ENCODE results near the gene ARHGAP22.

ARHGAP22 gene

DNA sequence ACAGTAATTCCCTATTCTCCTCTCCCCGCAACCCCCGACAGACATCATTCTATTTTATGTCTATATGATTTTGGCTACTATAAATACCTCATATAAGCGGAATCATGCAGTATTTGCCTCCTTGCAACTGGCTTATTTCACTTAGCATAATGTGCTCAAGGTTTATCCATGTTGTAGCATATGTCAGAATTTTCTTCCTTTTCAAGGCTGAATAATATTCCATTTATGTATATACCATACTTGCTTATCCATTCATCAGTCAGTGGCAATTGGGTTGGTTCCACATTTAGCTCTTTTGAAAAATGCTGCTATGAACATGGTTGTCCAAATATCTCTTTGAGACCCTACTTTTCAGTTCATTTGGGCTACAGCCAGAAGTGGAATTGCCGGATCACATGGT is 191.9 kb downstream of the ARHGAP22 start:
- no peak for DNase-seq

DNA sequence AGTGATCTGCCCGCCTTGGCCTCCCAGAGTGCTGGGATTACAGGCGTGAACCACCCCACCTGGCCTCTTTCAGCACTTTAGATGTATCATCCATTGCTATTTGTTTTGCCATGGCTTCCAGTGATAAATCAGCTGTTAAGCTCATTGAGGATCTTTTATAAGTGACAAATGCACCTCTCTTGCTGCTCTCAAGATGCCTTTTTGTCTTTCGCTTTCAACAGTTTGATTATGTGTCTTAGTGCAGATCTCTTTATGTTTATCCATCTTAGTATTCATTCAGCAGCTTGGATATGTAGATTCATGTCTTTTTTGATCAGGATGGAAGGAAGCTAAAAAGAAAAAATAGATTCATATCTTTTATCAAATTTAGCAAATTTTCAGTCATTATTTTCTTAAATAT is 192.8 kb downstream of the ARHGAP22 start:
- DNase-seq, result no peak

GRCh38 chr10:48411510-48411909 is 193.4 kb downstream of the ARHGAP22 start:
- no peak for DNase-seq

DNA sequence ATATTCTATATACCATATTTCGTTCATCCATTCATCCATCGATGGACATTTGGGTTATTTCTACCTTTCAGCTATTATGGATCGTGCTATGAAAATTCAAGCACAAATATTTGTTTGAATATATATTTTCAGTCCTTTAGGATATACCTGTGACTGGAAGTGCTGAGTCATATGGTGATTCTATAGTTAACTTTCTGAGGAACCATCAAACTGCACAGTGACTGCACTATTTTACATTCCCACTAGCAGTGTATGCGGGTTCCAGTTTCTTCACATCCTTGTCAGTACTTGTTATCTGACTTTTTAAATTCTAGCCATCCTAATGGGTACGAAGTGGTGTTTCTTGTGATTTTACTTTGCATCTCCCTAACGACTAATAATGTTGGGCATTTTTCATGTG is 194.4 kb downstream of the ARHGAP22 start:
- no peak for DNase-seq

DNA sequence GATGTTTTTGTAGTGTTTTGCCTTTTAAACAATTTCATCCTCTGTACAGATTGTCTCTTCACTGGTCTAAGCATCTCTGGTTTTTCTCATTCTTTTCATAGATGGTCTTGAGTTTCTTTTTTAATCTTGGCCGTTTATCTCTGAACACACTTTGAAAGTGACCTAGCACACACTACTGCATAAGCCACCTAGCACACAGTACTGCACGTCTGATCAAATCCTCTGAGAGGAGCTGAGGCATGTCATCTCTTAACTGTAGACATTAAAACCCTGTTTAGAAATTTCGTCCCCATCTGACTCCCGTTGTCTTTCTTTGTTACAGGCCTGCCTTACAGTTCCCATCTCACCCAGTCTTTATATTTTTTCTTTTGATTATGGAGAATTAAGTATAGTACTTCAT is 198.2 kb downstream of the ARHGAP22 start:
- no peak for DNase-seq

DNA sequence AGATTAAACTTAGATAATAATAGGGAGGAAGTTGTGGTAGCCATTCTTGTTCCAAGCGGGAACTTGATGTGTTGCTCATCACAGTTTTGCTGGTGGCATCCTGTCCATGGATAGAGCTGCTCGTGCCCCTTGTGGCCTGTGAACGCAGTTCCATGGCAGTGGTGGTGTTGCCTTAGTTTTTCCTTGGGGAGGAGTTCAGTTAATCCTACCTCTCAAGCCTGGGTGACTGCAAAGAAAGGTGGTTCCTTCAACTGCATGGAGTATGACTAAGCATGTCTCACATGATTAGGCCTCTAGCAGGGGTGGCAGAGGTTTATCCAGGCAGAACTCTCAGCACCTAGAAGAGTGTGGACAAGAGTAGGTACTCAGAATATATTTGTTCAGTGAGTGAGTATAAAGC is 198.7 kb downstream of the ARHGAP22 start:
- no peak for DNase-seq

DNA sequence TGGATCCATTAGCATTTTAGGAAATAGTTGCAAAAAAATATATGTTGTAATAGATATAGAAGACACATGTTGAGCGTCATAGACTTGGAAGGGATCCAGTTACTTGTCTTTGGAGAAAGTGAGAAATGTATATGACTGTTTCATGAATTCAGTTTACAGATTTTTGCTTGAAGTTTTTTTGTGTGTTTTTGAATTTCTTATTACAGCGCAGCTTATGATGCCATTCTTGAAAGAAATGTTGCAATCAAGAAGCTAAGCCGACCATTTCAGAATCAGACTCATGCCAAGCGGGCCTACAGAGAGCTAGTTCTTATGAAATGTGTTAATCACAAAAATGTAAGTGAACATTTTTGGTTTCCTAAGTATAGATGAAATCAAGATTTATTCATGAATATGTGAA is 200.2 kb downstream of the ARHGAP22 start:
- peak; percentile 57 for DNase-seq

DNA sequence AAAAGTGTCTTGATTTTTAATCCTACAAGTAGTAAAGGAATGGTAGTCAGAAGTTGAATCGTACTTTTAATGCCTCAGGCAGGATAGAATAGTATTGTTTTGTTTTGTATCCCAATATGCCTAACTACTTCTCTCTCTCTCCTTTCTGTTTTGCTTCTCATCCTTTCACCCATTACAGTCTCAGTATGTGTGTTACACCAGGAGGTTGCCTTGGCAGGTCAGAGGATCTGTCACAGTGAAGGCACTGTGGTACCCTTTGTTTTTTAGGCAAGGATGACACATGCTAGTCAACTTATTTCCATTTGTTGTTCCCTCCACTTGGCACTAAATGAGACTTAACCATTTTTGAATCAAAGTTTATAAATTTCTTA is 204.0 kb downstream of the ARHGAP22 start:
- DNase-seq, result no peak

GRCh38 chr10:48400129-48400849 is 204.6 kb downstream of the ARHGAP22 start:
- DNase-seq, result peak; percentile 51

DNA sequence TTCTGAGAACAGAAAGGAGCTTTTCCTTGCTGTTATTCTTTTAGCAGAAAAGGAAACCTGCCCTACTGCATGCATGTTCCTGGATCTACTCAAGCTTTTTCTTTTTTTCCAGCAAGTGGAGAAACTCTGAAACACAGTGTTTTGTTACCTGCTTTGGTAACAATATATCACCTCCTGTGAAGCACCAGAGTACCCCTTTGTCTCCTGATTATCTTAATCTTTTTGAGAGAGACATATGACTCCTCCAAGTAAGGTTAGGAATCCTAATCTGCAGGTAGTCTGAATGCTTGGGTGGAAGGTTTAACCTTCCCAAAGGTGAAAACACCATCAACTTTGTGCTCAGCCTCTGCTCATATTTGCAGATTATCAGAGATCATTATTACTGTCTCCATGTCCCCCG is 205.3 kb downstream of the ARHGAP22 start:
- no peak for DNase-seq

DNA sequence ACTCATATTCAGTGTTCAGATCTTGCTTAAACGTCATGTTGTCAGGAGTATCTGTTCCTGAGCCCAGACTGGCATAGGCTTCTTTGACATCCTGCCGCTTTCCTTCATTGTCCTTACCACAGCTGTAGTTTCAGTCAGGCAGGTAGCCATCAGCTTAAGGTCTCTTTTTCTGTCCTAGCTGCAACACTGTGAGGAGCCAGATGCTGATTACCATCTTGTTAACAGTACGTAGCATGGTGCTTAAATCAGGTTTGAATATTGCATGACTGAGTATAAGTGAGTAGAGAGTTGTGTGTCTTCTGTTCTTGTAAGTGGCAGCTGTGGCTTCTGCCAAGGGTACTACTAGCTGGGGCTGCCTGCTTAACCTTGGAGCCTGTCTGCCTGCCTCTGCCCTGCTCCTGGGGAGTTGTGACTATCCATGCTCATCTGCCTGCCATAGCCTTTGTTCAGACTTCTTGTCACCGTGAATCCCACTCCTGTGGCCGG is 205.8 kb downstream of the ARHGAP22 start:
- no peak for DNase-seq

GRCh38 chr10:48398261-48398660 is 206.6 kb downstream of the ARHGAP22 start:
- DNase-seq, result no peak
